Measurements from ENCODE around the gene PROSER3.
"Not testable (repeated sequence)": the region's sequence is repeated elsewhere in the genome, so short reads cannot be mapped to it uniquely, and the experiment has no call there.

PROSER3 gene

GRCh38 chr19:35722897-35723296 is 35.1 kb upstream of the PROSER3 start:
- DNase-seq, result no peak

GRCh38 chr19:35723671-35724070 is 34.3 kb upstream of the PROSER3 start:
- DNase-seq, result no peak

- not testable (repeated sequence) for DNase-seq
These were observed 33.8 kb upstream of the PROSER3 start for GRCh38 chr19:35724132-35724531.

GRCh38 chr19:35724560-35724959 is 33.4 kb upstream of the PROSER3 start:
- DNase-seq, result no peak

GRCh38 chr19:35725216-35725861 is 32.6 kb upstream of the PROSER3 start:
- no peak for DNase-seq

GRCh38 chr19:35727053-35727955 is 30.7 kb upstream of the PROSER3 start:
- no peak for DNase-seq

- no peak for DNase-seq
These were observed 29.8 kb upstream of the PROSER3 start for GRCh38 chr19:35727956-35728706.

GRCh38 chr19:35729021-35729420 is 29.0 kb upstream of the PROSER3 start:
- no peak for DNase-seq

- DNase-seq, result no peak
These were observed 28.2 kb upstream of the PROSER3 start for GRCh38 chr19:35729763-35730162.

- no peak for DNase-seq
These were observed 27.6 kb upstream of the PROSER3 start for GRCh38 chr19:35730326-35730725.

GRCh38 chr19:35731353-35731752 is 26.6 kb upstream of the PROSER3 start:
- no peak for DNase-seq

GRCh38 chr19:35731779-35732405 is 26.1 kb upstream of the PROSER3 start:
- DNase-seq, result no peak

GRCh38 chr19:35732540-35733179 is 25.3 kb upstream of the PROSER3 start:
- no peak for DNase-seq

GRCh38 chr19:35733180-35734125 is 24.5 kb upstream of the PROSER3 start:
- no peak for DNase-seq

GRCh38 chr19:35734273-35734672 is 23.7 kb upstream of the PROSER3 start:
- DNase-seq, result no peak

- no peak for DNase-seq
These were observed 23.1 kb upstream of the PROSER3 start for GRCh38 chr19:35734889-35735288.

- DNase-seq, result no peak
These were observed 20.8 kb upstream of the PROSER3 start for GRCh38 chr19:35736913-35737886.

GRCh38 chr19:35738021-35738886 is 19.7 kb upstream of the PROSER3 start:
- DNase-seq, result no peak

GRCh38 chr19:35738887-35739229 is 19.1 kb upstream of the PROSER3 start:
- DNase-seq, result no peak
